ENCODE measurements around the gene LILRB3.

DNA sequence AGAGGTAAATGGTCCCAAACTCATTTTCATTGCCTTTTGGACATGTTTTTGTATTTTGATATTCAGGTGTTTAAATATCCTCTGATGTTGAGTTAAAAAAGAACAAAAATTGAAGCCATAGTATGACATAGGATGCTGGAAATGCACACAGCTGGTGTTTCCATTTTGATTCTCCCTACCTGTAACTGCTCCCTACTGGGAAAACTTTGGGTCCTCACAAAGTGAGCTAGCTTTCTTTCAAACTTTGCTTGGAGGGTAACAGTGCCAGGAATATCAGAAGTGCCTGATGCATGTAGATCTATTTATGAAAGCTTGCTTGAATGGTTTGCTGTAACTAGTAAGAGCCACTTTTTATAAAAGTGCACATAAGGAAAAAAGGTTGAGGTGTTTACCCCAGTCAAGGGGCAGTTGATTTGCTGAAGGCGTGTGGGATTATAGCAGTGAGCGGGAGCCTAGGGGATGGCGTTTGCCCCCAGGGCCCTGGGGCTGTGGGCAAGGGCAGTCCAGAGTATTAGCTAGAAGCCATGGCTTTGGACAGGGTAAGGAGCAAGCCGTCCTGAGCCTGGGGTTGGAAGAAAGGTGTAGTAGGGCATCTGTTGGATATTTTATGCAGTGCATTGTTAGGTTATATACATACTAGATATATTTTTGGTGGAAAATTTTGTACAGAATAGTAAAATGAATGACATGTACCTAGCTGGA is 17.9 kb downstream of the LILRB3 start:
- TF ChIP-seq, protein P1, sequence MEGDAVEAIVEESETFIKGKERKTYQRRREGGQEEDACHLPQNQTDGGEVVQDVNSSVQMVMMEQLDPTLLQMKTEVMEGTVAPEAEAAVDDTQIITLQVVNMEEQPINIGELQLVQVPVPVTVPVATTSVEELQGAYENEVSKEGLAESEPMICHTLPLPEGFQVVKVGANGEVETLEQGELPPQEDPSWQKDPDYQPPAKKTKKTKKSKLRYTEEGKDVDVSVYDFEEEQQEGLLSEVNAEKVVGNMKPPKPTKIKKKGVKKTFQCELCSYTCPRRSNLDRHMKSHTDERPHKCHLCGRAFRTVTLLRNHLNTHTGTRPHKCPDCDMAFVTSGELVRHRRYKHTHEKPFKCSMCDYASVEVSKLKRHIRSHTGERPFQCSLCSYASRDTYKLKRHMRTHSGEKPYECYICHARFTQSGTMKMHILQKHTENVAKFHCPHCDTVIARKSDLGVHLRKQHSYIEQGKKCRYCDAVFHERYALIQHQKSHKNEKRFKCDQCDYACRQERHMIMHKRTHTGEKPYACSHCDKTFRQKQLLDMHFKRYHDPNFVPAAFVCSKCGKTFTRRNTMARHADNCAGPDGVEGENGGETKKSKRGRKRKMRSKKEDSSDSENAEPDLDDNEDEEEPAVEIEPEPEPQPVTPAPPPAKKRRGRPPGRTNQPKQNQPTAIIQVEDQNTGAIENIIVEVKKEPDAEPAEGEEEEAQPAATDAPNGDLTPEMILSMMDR (IDR thresholded peaks at IDR 0.05), result no peak
- TF ChIP-seq POLR2A (IDR thresholded peaks at IDR 0.05), result no peak

Data from body of pancreas (tissue), 4 donors.